ENCODE results near the gene CHMP1A. TPM values are rescaled to one million over a fixed set of nuclear protein-coding genes. Genes with fewer than 3 reads are reported as not detected.

CHMP1A gene
- total and polyA plus RNA-seq, 2 of the 8 experiments (the other 6 are each of a cell fraction or from before 2014, with no cell fraction given), result 64.4 to 75.8 TPM

DNA sequence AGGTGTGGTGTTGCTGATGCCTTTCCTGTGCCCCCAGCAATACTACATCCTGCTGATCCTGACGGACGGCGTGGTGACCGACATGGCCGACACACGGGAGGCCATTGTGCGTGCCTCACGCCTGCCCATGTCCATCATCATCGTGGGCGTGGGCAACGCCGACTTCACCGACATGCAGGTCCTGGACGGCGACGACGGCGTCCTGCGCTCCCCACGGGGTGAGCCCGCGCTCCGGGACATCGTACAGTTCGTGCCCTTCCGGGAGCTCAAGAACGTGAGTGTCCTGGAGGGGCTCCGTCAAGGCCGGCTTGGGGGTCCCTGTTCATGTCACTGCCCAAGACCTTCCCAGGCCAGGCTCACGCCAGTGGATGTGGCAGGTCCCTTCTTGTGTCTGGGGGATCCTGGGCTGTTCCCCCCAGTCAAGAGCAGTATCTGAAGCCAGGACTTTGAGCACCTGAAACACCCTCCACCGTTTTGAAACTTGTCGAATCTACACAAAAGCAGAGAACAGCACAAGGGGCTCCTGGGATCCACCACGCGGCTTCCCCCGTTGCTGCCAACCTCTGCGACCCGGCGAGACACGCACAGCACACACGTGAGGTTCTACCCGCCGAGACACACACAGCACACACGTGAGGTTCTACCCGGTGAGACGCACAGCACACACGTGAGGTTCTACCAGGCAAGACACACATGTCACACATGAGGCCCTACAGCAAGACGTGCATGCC lies 62.0 kb downstream of the CHMP1A start:
- ChIA-PET POLR2A (ENCODE audit: partially characterized antibody) (interaction anchor here (0.9 to 2.5 kb wide), 6 partner anchors 11 to 91 kb away, joined by 3 to 8 read pairs (median 3); partner anchors contain the start of gene CDK10), CTCF (ENCODE audit: partially characterized antibody) (interaction anchor here (0.5 to 0.9 kb wide), 4 partner anchors 16 to 683 kb away, joined by 3 read pairs; no protein-coding TSS in a partner anchor)
- no peak overlapping the region for H3K23ac ChIP-seq (ENCODE audit: insufficient read length)
- H2AK5ac ChIP-seq (ENCODE audit: low read depth, low read length), result no peak overlapping the region
- H3K4me1 ChIP-seq (replicated peaks in 1 of 4; ENCODE audit: control insufficient read depth in 3 of 4, insufficient read depth in 4 of 4, low read length in 3 of 4), result no peaks in the 10 kb centered on the region; a peak in 1 of 7 replicates
- no peak overlapping the region for H2BK15ac ChIP-seq (ENCODE audit: low read length)
- H3K14ac ChIP-seq (ENCODE audit: insufficient read length), result no peak overlapping the region
- H3K56ac ChIP-seq (replicated peaks; ENCODE audit: insufficient read length, low read depth, low read length), result no peak overlapping the region
- no peaks in the 10 kb centered on the region; the same call in 1 of the 2 replicates for H3K23me2 ChIP-seq (ENCODE audit: low read depth, low read length)
- no peak overlapping the region for H4K5ac ChIP-seq (ENCODE audit: insufficient read length, low read depth, low read length)
- DNase-seq (ENCODE audit: low read depth in 1 of 2, low spot score in 2 of 2) (no peak), FAIRE-seq (no peak)
- 0 out of 2 replicates have a peak overlapping the region, but pooled peaks have one; percentile 39 for H2BK12ac ChIP-seq (ENCODE audit: low read depth, low read length)
- H2BK120ac ChIP-seq (replicated peaks; ENCODE audit: low read depth, low read length), result no peak overlapping the region
- peaks cover 0 to 7% of the 10 kb centered on the region in 2 experiments for H4K20me1 ChIP-seq (replicated peaks in 1 of 2; ENCODE audit: control insufficient read depth in 1 of 2, insufficient read depth in 2 of 2, low read length in 2 of 2)
- no peaks in the 10 kb centered on the region for H3K9me3 ChIP-seq (ENCODE audit: insufficient read depth in 2 of 2, low read depth in 1 of 2, low read length in 1 of 2)
- no peak overlapping the region for H2BK20ac ChIP-seq (ENCODE audit: low read length)
- peak overlapping the region; percentile 60; the same call in 1 of the 2 replicates for H2BK5ac ChIP-seq (ENCODE audit: low read depth, low read length)
- no peak overlapping the region for H4K8ac ChIP-seq (ENCODE audit: extremely low read depth, insufficient read depth, low read length)
- peak overlapping the region; percentile 19 for H4K91ac ChIP-seq (replicated peaks; ENCODE audit: insufficient read length, low read length)
- H3K79me1 ChIP-seq (ENCODE audit: low read depth, low read length), result no peaks in the 10 kb centered on the region
- H3K4ac ChIP-seq (replicated peaks; ENCODE audit: insufficient read length, low read depth, low read length), result no peak overlapping the region
- H3K27me3 ChIP-seq (replicated peaks in 1 of 4; ENCODE audit: control insufficient read depth in 3 of 4, extremely low read depth in 1 of 4, insufficient read depth in 3 of 4, low read length in 3 of 4), result no peaks in the 10 kb centered on the region
- H3K18ac ChIP-seq (ENCODE audit: extremely low read depth, low read length), result no peak overlapping the region; the same call in 1 of the 2 replicates
- H3K79me2 ChIP-seq (ENCODE audit: control insufficient read depth in 1 of 2, insufficient read depth in 2 of 2, low read length in 2 of 2), result no peaks in the 10 kb centered on the region
- peaks cover 0 to 5% (median 0%) of the 10 kb centered on the region in 4 experiments; a peak in 1 of 8 replicates for H3K36me3 ChIP-seq (ENCODE audit: control insufficient read depth in 2 of 4, insufficient read depth in 4 of 4, low read length in 3 of 4)
- H2AFZ ChIP-seq (ENCODE audit: low read length), result no peak overlapping the region
- WGBS, 2 experiments (ENCODE audit: extremely low coverage in 1 of 2, insufficient coverage in 1 of 2, insufficient read length in 1 of 2, insufficient replicate concordance in 2 of 2, low coverage in 1 of 2, low lambda C conversion rate in 2 of 2, missing lambda C conversion rate in 1 of 2), result 96% methylated on average over 38 of the region's 47 CpGs; no CpG with 5 or more reads in 1 of the 2 experiments
- no peak overlapping the region for H3K4me2 ChIP-seq (ENCODE audit: insufficient read depth in 1 of 2, low read depth in 2 of 2, low read length in 2 of 2)
- no peak overlapping the region for H3K9ac ChIP-seq (replicated peaks in 1 of 4; ENCODE audit: extremely low read depth in 1 of 4, low read depth in 3 of 4, low read length in 3 of 4)
- H3K27ac ChIP-seq (ENCODE audit: low read depth, low read length), result no peak overlapping the region
- no peak overlapping the region for H3K4me3 ChIP-seq (ENCODE audit: extremely low read depth in 1 of 4, insufficient read depth in 2 of 4, low read depth in 3 of 4, low read length in 4 of 4)
- TF ChIP-seq YY1 (IDR thresholded peaks at IDR 0.05; ENCODE audit: low read depth, low read length) (no peak), RFX5 (IDR thresholded peaks at IDR 0.05; ENCODE audit: borderline replicate concordance, low read depth, low read length) (no peak), BRCA1 (IDR thresholded peaks at IDR 0.05; ENCODE audit: low read depth, low read length) (no peak), SIX5 (IDR thresholded peaks at IDR 0.05; ENCODE audit: low read depth, low read length) (no peak), SIN3A (conservative IDR thresholded peaks at IDR 0.05 in 1 of 2, IDR thresholded peaks at IDR 0.05 in 1 of 2; ENCODE audit: low read depth in 1 of 2, low read length in 2 of 2) (no peak), SP2 (IDR thresholded peaks at IDR 0.05; ENCODE audit: low read length) (no peak), ASH2L (IDR thresholded peaks at IDR 0.05; ENCODE audit: low read length) (no peak), JUND (IDR thresholded peaks at IDR 0.05; ENCODE audit: low read length) (no peak), SP4 (IDR thresholded peaks at IDR 0.05; ENCODE audit: low read length) (no peak), GABPA (IDR thresholded peaks at IDR 0.05; ENCODE audit: borderline replicate concordance, insufficient read depth, low read length) (no peak), TBP (IDR thresholded peaks at IDR 0.05; ENCODE audit: low read depth, low read length) (no peak), SUZ12 (IDR thresholded peaks at IDR 0.05; ENCODE audit: low read length) (no peak), RAD21 (IDR thresholded peaks at IDR 0.05 in 1 of 2, conservative IDR thresholded peaks at IDR 0.05 in 1 of 2; ENCODE audit: low read depth in 2 of 2, low read length in 2 of 2) (no peak)

Data from H1 (cell line).